RWPE2 (cell line): ENCODE data around the gene AHNAK2.

Experiments used
- ATAC-seq: fragments of 200-7000 bp; cut with Tn5 transposase; 3 replicates; pipeline ENCODE4 v1.9.1; 2021; ENCODE audit warnings: low read depth
- DNase-seq: peaks from one replicate; pipeline ENCODE4 v3.0.0-alpha.2; 2020; ENCODE audit warnings: low spot score
- H3K27ac ChIP-seq: fragments of 450-650 bp; 2 replicates; pipeline ENCODE4 v1.5.1; 2017; ENCODE audit warnings: mild to moderate bottlenecking; ENCODE audit not compliant: poor library complexity, severe bottlenecking
- H3K27me3 ChIP-seq: fragments of 250-450 bp; sonication (Bioruptor Pico); 2 replicates; pipeline ENCODE4 v1.5.1; 2021; ENCODE audit warnings: mild to moderate bottlenecking, moderate library complexity; ENCODE audit not compliant: insufficient read depth, poor library complexity, severe bottlenecking
- H3K36me3 ChIP-seq: fragments of 250-450 bp; sonication (Bioruptor Pico); 2 replicates; pipeline ENCODE4 v1.5.1; 2020; ENCODE audit warnings: low read depth, mild to moderate bottlenecking, moderate library complexity
- H3K4me1 ChIP-seq: fragments of 250-450 bp; sonication (Bioruptor Pico); 2 replicates; pipeline ENCODE4 v1.5.1; 2021; ENCODE audit warnings: mild to moderate bottlenecking, moderate library complexity; ENCODE audit not compliant: insufficient read depth, poor library complexity, severe bottlenecking
- H3K4me3 ChIP-seq: fragments of 250-450 bp; sonication (Bioruptor Pico); 2 replicates; pipeline ENCODE4 v1.5.1; 2021; ENCODE audit warnings: mild to moderate bottlenecking, moderate library complexity; ENCODE audit not compliant: severe bottlenecking
- H3K9me3 ChIP-seq: fragments of 250-450 bp; sonication (Bioruptor Pico); 2 replicates; pipeline ENCODE4 v1.5.1; 2021; ENCODE audit warnings: mild to moderate bottlenecking, moderate library complexity; ENCODE audit not compliant: severe bottlenecking
- CTCF ChIP-seq: fragments of 450-650 bp; IDR thresholded peaks from one replicate; pipeline ENCODE4 v1.5.1; 2017; ENCODE audit warnings: mild to moderate bottlenecking, moderate library complexity; ENCODE audit not compliant: poor library complexity, severe bottlenecking

AHNAK2 gene

GRCh38 chr14:104972301-104973134, 5.7 kb downstream of the AHNAK2 start:
- ATAC-seq = peak; percentile 52
- TF ChIP-seq CTCF = peak; percentile 35
- DNase-seq = peak; percentile 98
- Histone ChIP-seq H3K36me3 (no peaks in the 10 kb centered on the region), H3K9me3 (no peaks in the 10 kb centered on the region), H3K4me1 (peaks cover 41% of the 10 kb centered on the region), H3K4me3 (no peak overlapping the region), H3K27ac (peak overlapping the region; percentile 99), H3K27me3 (no peaks in the 10 kb centered on the region)

- Histone ChIP-seq H3K27ac (peak overlapping the region; percentile 99), H3K27me3 (no peaks in the 10 kb centered on the region), H3K9me3 (no peaks in the 10 kb centered on the region), H3K36me3 (peaks cover 4% of the 10 kb centered on the region; the same call in 1 of the 2 replicates), H3K4me3 (no peak overlapping the region), H3K4me1 (peaks cover 43% of the 10 kb centered on the region)
- no peak for ATAC-seq
- no peak for TF ChIP-seq CTCF
- DNase-seq = peak; percentile 78
Measured at GRCh38 chr14:104971447-104972240, 6.5 kb downstream of the AHNAK2 start.

- ATAC-seq (peak; percentile 35), DNase-seq (peak; percentile 98)
- no peaks in the 10 kb centered on the region for H3K9me3 ChIP-seq
- peak overlapping the region; percentile 75 for H3K4me3 ChIP-seq
- H3K27ac ChIP-seq = peak overlapping the region; percentile 99
- peaks cover 38% of the 10 kb centered on the region for H3K4me1 ChIP-seq
- no peak for TF ChIP-seq CTCF
- no peaks in the 10 kb centered on the region for H3K27me3 ChIP-seq
- peaks cover 5% of the 10 kb centered on the region; the same call in 1 of the 2 replicates for H3K36me3 ChIP-seq
Measured at GRCh38 chr14:104970231-104971068, 7.7 kb downstream of the AHNAK2 start.

- H3K9me3 ChIP-seq = no peaks in the 10 kb centered on the region
- no peak for TF ChIP-seq CTCF
- H3K27me3 ChIP-seq = no peaks in the 10 kb centered on the region
- no peak for ATAC-seq
- DNase-seq = peak; percentile 73
- peaks cover 38% of the 10 kb centered on the region for H3K4me1 ChIP-seq
- peaks cover 7% of the 10 kb centered on the region for H3K36me3 ChIP-seq
- H3K4me3 ChIP-seq = peak overlapping the region; percentile 75
- H3K27ac ChIP-seq = peak overlapping the region; percentile 99
Measured at GRCh38 chr14:104969741-104970230, 8.4 kb downstream of the AHNAK2 start.
